ENCODE data around the gene ITGB1BP2.
"Not testable (repeated sequence)": the region's sequence is repeated elsewhere in the genome, so short reads cannot be mapped to it uniquely, and the experiment has no call there.

The ITGB1BP2 gene

DNA sequence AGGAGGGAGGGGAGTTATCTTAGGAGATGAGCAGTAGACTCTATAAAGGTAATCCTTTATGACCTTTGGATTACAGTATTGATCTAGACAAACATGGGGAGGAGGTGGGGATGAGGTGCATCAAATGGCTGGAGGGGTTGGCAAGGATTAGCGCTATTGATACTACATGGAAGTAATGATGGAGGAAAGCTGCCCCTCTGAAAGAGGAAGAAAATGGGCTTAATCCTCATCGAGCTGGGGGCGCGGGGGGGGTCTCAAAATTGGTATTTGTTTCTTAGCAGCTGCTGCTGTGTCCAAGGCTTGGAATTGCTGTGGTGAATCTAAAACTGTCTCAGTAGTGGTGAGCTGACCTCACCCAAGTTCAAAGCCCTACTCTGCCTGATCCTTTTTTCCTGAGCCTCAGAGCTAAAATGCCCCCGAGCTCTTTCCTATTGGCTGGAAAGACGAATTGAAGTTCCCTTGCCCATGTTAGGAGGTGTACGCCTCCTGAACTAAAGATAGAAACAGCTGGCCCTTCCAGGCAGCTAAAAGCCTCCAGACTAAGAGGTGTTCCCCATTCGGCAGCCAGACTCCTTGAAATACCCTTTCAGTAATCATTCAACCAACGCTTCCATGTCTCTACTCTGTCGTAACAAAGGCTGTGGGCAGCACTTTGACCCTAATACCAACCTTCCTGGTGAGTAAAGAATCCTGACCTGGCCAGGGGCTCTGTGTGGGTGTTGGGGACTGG is at the start of gene ITGB1BP2:
Gene ITGB1BP2, plus strand, starts transcription at position 556 of the 730 bp plus-strand sequence. Its CDS starts 57 bp downstream, at position 613.
- no peak within 1 kb of the TSS for H3K9ac ChIP-seq (ENCODE audit: low read depth in 1 of 2, low read length in 2 of 2)
- peaks cover 26 to 35% of the 10 kb centered on the region in 2 donors for H3K36me3 ChIP-seq (ENCODE audit: control insufficient read depth in 1 of 2, insufficient read depth in 2 of 2, low read length in 2 of 2)
- no peak within 1 kb of the TSS for H3K4me3 ChIP-seq (ENCODE audit: low read depth in 1 of 2, low read length in 2 of 2)
- H3K9me3 ChIP-seq (ENCODE audit: control insufficient read depth in 1 of 2, low read length in 2 of 2): no peaks in the 10 kb centered on the region
- no peaks in the 10 kb centered on the region for H3K4me1 ChIP-seq (ENCODE audit: control insufficient read depth in 1 of 2, insufficient read depth in 2 of 2, low read length in 2 of 2)
- no peaks in the 10 kb centered on the region for H3K27me3 ChIP-seq (ENCODE audit: control insufficient read depth in 1 of 2, insufficient read depth in 2 of 2, low read length in 2 of 2)
- no peak within 1 kb of the TSS for H3K27ac ChIP-seq (ENCODE audit: low read depth, low read length)

GRCh38 chrX:71252221-71252620 is 49.3 kb upstream of the ITGB1BP2 start:
- Histone ChIP-seq H3K9ac (ENCODE audit: low read depth in 1 of 2, low read length in 2 of 2) (no peak overlapping the region), H3K27ac (ENCODE audit: low read depth, low read length) (no peak overlapping the region), H3K4me3 (ENCODE audit: low read depth in 1 of 2, low read length in 2 of 2) (no peak overlapping the region)

GRCh38 chrX:71253253-71254091 is 48.1 kb upstream of the ITGB1BP2 start:
- Histone ChIP-seq H3K36me3 (ENCODE audit: control insufficient read depth in 1 of 2, insufficient read depth in 2 of 2, low read length in 2 of 2) (peaks cover 0 to 16% of the 10 kb centered on the region in 2 donors), H3K9ac (ENCODE audit: low read depth in 1 of 2, low read length in 2 of 2) (peak overlapping the region; percentile 59 to 66), H3K27ac (ENCODE audit: low read depth, low read length) (no peak overlapping the region), H3K4me1 (ENCODE audit: control insufficient read depth in 1 of 2, insufficient read depth in 2 of 2, low read length in 2 of 2) (peaks cover 9 to 10% of the 10 kb centered on the region in 2 donors), H3K4me3 (ENCODE audit: low read depth in 1 of 2, low read length in 2 of 2) (peak overlapping the region; percentile 73 to 75), H3K9me3 (ENCODE audit: control insufficient read depth in 1 of 2, low read length in 2 of 2) (no peaks in the 10 kb centered on the region), H3K27me3 (ENCODE audit: control insufficient read depth in 1 of 2, insufficient read depth in 2 of 2, low read length in 2 of 2) (no peaks in the 10 kb centered on the region)

More at GRCh38 chrX:71252221-71252620, 49.3 kb upstream of the ITGB1BP2 start:
- no peaks in the 10 kb centered on the region for H3K9me3 ChIP-seq (ENCODE audit: control insufficient read depth in 1 of 2, low read length in 2 of 2)
- peaks cover under 1 to 28% of the 10 kb centered on the region in 2 donors for H3K36me3 ChIP-seq (ENCODE audit: control insufficient read depth in 1 of 2, insufficient read depth in 2 of 2, low read length in 2 of 2)
- H3K27me3 ChIP-seq (ENCODE audit: control insufficient read depth in 1 of 2, insufficient read depth in 2 of 2, low read length in 2 of 2): no peaks in the 10 kb centered on the region
- peaks cover 9 to 10% of the 10 kb centered on the region in 2 donors for H3K4me1 ChIP-seq (ENCODE audit: control insufficient read depth in 1 of 2, insufficient read depth in 2 of 2, low read length in 2 of 2)

DNA sequence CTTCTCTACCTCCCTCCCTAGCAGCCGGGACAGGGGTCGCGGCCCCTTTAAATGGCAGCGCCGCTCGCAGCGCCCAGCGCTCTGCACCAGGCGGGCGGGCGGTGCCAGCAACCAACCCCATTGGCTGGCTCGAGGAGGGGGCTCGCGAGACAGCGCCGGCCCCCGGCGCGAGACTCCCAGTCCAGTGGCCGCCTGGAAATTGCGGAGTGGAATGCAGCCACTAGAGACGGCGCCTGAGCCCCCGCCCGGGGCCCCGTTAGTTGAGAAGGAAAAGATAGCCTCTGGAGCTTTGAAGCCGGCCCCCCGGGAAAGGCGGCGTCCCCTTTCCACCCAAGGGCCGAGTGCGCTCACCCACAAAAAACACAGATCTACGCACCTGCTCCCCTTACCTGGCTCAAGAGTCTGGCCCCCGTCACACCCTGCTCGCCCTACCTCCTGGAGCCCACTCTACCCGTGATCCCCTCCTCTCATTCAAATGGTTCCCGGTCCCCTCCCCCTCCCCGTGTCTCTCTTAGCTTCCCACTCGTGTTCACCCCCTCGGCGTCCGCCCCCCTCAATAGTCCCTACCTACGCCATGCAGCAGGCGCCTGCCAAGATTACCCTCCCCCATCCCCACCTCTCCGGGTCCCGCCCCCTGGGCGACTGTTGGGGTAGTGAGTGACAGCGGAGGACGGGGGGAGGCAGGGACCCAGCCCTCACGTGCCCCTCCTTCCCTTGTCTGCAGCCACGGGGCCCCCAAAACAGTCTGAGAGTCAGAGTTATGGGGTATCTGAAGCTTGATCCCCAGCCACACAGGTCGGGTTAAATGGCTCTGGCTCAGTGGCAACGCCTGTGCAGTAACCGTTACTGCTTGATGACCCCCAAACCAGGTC is 47.2 kb upstream of the ITGB1BP2 start, which contains the start of gene ZMYM3:
Gene ZMYM3, minus strand, starts transcription at position 49 of the 872 bp plus-strand sequence. CDS start 885 bp downstream, outside the sequence.
- Histone ChIP-seq H3K9ac (ENCODE audit: low read depth in 1 of 2, low read length in 2 of 2) (peak within 1 kb of the TSS; percentile 59 to 66), H3K4me3 (ENCODE audit: low read depth in 1 of 2, low read length in 2 of 2) (peak within 1 kb of the TSS; percentile 73 to 75), H3K27ac (ENCODE audit: low read depth, low read length) (peak within 1 kb of the TSS; percentile 50), H3K27me3 (ENCODE audit: control insufficient read depth in 1 of 2, insufficient read depth in 2 of 2, low read length in 2 of 2) (no peaks in the 10 kb centered on the region), H3K9me3 (ENCODE audit: control insufficient read depth in 1 of 2, low read length in 2 of 2) (no peaks in the 10 kb centered on the region), H3K36me3 (ENCODE audit: control insufficient read depth in 1 of 2, insufficient read depth in 2 of 2, low read length in 2 of 2) (peaks cover 0 to 11% of the 10 kb centered on the region in 2 donors), H3K4me1 (ENCODE audit: control insufficient read depth in 1 of 2, insufficient read depth in 2 of 2, low read length in 2 of 2) (peaks cover 9 to 10% of the 10 kb centered on the region in 2 donors)

DNA sequence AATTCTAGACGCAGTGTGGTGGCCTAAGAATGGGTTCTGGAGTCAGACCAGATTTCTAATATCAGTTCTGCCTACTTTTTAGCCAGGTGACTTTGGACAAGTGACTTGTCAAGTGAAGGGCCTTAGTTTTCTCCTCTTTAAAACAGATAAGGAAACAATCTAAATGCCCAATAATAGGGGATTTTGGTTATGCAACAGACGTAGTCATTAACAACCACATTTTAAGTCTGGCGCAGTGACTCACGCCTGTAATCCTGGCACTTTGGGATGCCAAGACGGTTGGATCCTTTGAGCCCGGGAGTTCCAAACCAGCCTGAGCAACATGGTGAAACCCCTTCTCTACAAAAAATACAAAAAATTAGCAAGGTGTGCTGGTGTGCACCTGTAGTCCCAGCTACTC is 45.5 kb upstream of the ITGB1BP2 start:
- H3K4me1 ChIP-seq (ENCODE audit: control insufficient read depth in 1 of 2, insufficient read depth in 2 of 2, low read length in 2 of 2): peaks cover 9 to 10% of the 10 kb centered on the region in 2 donors
- H3K36me3 ChIP-seq (ENCODE audit: control insufficient read depth in 1 of 2, insufficient read depth in 2 of 2, low read length in 2 of 2): no peaks in the 10 kb centered on the region
- no peak overlapping the region for H3K9ac ChIP-seq (ENCODE audit: low read depth in 1 of 2, low read length in 2 of 2)
- no peaks in the 10 kb centered on the region for H3K27me3 ChIP-seq (ENCODE audit: control insufficient read depth in 1 of 2, insufficient read depth in 2 of 2, low read length in 2 of 2)
- no peaks in the 10 kb centered on the region for H3K9me3 ChIP-seq (ENCODE audit: control insufficient read depth in 1 of 2, low read length in 2 of 2)
- H3K4me3 ChIP-seq (ENCODE audit: low read depth in 1 of 2, low read length in 2 of 2): no peak overlapping the region
- no peak overlapping the region for H3K27ac ChIP-seq (ENCODE audit: low read depth, low read length)

DNA sequence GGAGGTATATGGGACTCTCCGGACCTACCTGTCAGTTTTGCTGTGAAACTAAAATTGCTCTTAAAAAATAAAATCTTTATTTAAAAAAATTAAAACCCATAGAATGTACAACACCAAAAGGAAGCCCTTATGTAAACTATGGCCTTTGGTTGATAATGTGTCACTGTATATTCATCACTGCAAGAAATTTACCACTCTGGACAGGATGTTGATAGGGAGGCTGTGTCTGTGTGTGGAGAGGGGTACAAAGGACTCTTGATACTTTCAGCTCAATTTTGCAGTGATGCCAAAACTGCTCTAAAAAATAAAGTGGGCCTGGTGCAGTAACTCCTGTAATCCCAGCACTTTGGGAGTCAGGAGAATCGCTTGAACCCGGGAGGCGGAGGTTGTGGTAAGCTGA is 44.7 kb upstream of the ITGB1BP2 start:
- Histone ChIP-seq H3K9me3 (ENCODE audit: control insufficient read depth in 1 of 2, low read length in 2 of 2) (no peaks in the 10 kb centered on the region), H3K4me3 (ENCODE audit: low read depth in 1 of 2, low read length in 2 of 2) (no peak overlapping the region), H3K9ac (ENCODE audit: low read depth in 1 of 2, low read length in 2 of 2) (no peak overlapping the region), H3K4me1 (ENCODE audit: control insufficient read depth in 1 of 2, insufficient read depth in 2 of 2, low read length in 2 of 2) (peaks cover 9 to 10% of the 10 kb centered on the region in 2 donors), H3K27me3 (ENCODE audit: control insufficient read depth in 1 of 2, insufficient read depth in 2 of 2, low read length in 2 of 2) (no peaks in the 10 kb centered on the region), H3K27ac (ENCODE audit: low read depth, low read length) (no peak overlapping the region), H3K36me3 (ENCODE audit: control insufficient read depth in 1 of 2, insufficient read depth in 2 of 2, low read length in 2 of 2) (no peaks in the 10 kb centered on the region)

GRCh38 chrX:71268624-71269023 is 32.9 kb upstream of the ITGB1BP2 start:
- not testable (repeated sequence) for H3K9ac ChIP-seq (ENCODE audit: low read depth in 1 of 2, low read length in 2 of 2); H3K4me3 ChIP-seq (ENCODE audit: low read depth in 1 of 2, low read length in 2 of 2); H3K36me3 ChIP-seq (ENCODE audit: control insufficient read depth in 1 of 2, insufficient read depth in 2 of 2, low read length in 2 of 2); H3K27me3 ChIP-seq (ENCODE audit: control insufficient read depth in 1 of 2, insufficient read depth in 2 of 2, low read length in 2 of 2); H3K9me3 ChIP-seq (ENCODE audit: control insufficient read depth in 1 of 2, low read length in 2 of 2); H3K27ac ChIP-seq (ENCODE audit: low read depth, low read length); H3K4me1 ChIP-seq (ENCODE audit: control insufficient read depth in 1 of 2, insufficient read depth in 2 of 2, low read length in 2 of 2)

GRCh38 chrX:71269801-71270395 is 31.7 kb upstream of the ITGB1BP2 start:
- H3K9ac ChIP-seq (ENCODE audit: low read depth in 1 of 2, low read length in 2 of 2): no peak overlapping the region
- H3K9me3 ChIP-seq (ENCODE audit: control insufficient read depth in 1 of 2, low read length in 2 of 2): no peaks in the 10 kb centered on the region
- H3K4me3 ChIP-seq (ENCODE audit: low read depth in 1 of 2, low read length in 2 of 2): no peak overlapping the region
- no peak overlapping the region for H3K27ac ChIP-seq (ENCODE audit: low read depth, low read length)
- no peaks in the 10 kb centered on the region for H3K4me1 ChIP-seq (ENCODE audit: control insufficient read depth in 1 of 2, insufficient read depth in 2 of 2, low read length in 2 of 2)
- no peaks in the 10 kb centered on the region for H3K27me3 ChIP-seq (ENCODE audit: control insufficient read depth in 1 of 2, insufficient read depth in 2 of 2, low read length in 2 of 2)
- H3K36me3 ChIP-seq (ENCODE audit: control insufficient read depth in 1 of 2, insufficient read depth in 2 of 2, low read length in 2 of 2): no peaks in the 10 kb centered on the region

GRCh38 chrX:71272313-71272712 is 29.2 kb upstream of the ITGB1BP2 start:
- H3K36me3 ChIP-seq (ENCODE audit: control insufficient read depth in 1 of 2, insufficient read depth in 2 of 2, low read length in 2 of 2); H3K9me3 ChIP-seq (ENCODE audit: control insufficient read depth in 1 of 2, low read length in 2 of 2); H3K4me3 ChIP-seq (ENCODE audit: low read depth in 1 of 2, low read length in 2 of 2); H3K27ac ChIP-seq (ENCODE audit: low read depth, low read length); H3K4me1 ChIP-seq (ENCODE audit: control insufficient read depth in 1 of 2, insufficient read depth in 2 of 2, low read length in 2 of 2); H3K27me3 ChIP-seq (ENCODE audit: control insufficient read depth in 1 of 2, insufficient read depth in 2 of 2, low read length in 2 of 2); H3K9ac ChIP-seq (ENCODE audit: low read depth in 1 of 2, low read length in 2 of 2): not testable (repeated sequence)

Measured in duodenal mucosa (tissue), 2 donors.